ENCODE data around the gene CPAMD8.

DNA sequence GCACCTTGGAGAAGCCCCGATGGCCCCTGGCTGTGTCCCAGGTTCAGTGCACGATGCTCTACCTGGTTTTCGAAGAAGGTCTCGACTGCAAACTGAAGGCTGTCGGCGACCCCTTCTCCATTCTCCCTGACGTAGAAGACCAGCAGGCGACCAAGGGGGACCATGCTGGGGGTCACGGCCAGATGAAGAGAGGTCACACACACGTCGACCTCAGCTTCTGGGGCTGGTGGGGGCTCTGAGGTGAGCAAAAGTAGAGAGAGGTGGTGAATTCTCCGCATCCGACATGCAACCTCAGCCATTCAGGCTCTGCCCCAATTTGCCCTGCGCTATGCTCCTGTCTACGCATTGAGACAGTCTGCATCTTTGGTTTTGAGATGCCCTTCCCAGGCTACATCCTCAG lies 49.3 kb downstream of the CPAMD8 start:
- TF ChIP-seq MYC (IDR thresholded peaks at IDR 0.05; ENCODE audit: low read depth, low read length): no peak
- TF ChIP-seq CTCF (IDR thresholded peaks at IDR 0.05; ENCODE audit: low read depth, low read length): no peak

Data from NB4 (cell line).